K562 (cell line): ENCODE measurements around the gene GAPDHS. TPM values are rescaled to one million over a fixed set of nuclear protein-coding genes. Genes with fewer than 3 reads are reported as not detected.

ENCODE experiments used
- ATAC-seq: fragments of 200-7000 bp; cut with Tn5 transposase; 3 replicates; pipeline ENCODE4 v1.9.1; 2020; ENCODE audit warnings: moderate library complexity
- BruUV-seq: library from RNA; stranded (reverse); fragments of 400-500 nt; replicated peaks from 2 replicates; lab custom pipeline; 2021; lab: Mats Ljungman, UMichigan
- CTCF ChIA-PET: fragments of 300-600 bp; formaldehyde crosslinking; extraction: SDS; loops from one replicate; lab custom pipeline; 2021; ENCODE audit warnings: low intra/inter-chr PET ratio; lab: Yijun Ruan, JAX
- POLR2A ChIA-PET: fragments of 300-600, 350-650 bp; sonication (Branson Sonifier 250); formaldehyde crosslinking; extraction: SDS; loops from one replicate; lab custom pipeline; 2021; ENCODE audit warnings: antibody characterized with exemption, inconsistent platforms; lab: Yijun Ruan, JAX
- DNase-seq, 4 experiments: peaks; one replicate each; pipeline versions ENCODE4 v3.0.0 to v3.0.0-alpha.2; 2011 to 2018; ENCODE audit warnings: low spot score in 3 of 4, mixed read lengths in 3 of 4; ENCODE audit errors: extremely low read depth in 1 of 4
- FAIRE-seq: peaks from 2 replicates; lab custom pipeline; 2011; peaks lifted over from hg19 to GRCh38; lab: Jason Lieb, UNC
- H2AFZ ChIP-seq: 2 replicates; pipeline ENCODE4 v1.6.0; 2011; ENCODE audit warnings: low read depth, low read length, control low read depth, inconsistent platforms
- H3K27ac ChIP-seq: fragments of 200-600 bp; 3 replicates; pipeline ENCODE4 v1.8.0; 2011; ENCODE audit warnings: low read depth, mild to moderate bottlenecking, control low read depth, inconsistent platforms, low read length, moderate library complexity, mixed read lengths; ENCODE audit errors: extremely low read depth
- H3K27me3 ChIP-seq, 2 experiments: fragments of 300-600 bp in 1 of 2; 2 replicates in 1 of 2; 3 replicates in 1 of 2; pipeline versions ENCODE4 v1.6.0 to v1.8.0; 2011; ENCODE audit warnings: inconsistent platforms in 2 of 2, low read length in 2 of 2, mild to moderate bottlenecking in 1 of 2, mixed read lengths in 1 of 2, moderate library complexity in 1 of 2; ENCODE audit not compliant: control insufficient read depth in 2 of 2, insufficient read depth in 2 of 2
- H3K36me3 ChIP-seq: fragments of 300-600 bp; 3 replicates; pipeline ENCODE4 v1.8.0; 2011; ENCODE audit warnings: mild to moderate bottlenecking, low read length, inconsistent platforms; ENCODE audit not compliant: control insufficient read depth, insufficient read depth
- H3K4me1 ChIP-seq, 2 experiments: fragments of 200-600 bp in 1 of 2; replicated peaks in 1 of 2; 2 replicates in 1 of 2; 3 replicates in 1 of 2; pipeline versions ENCODE4 v1.5.1 to v1.8.0; 2011; ENCODE audit warnings: inconsistent platforms in 2 of 2, low read length in 2 of 2, mild to moderate bottlenecking in 1 of 2, mixed read lengths in 1 of 2, moderate library complexity in 1 of 2; ENCODE audit not compliant: control insufficient read depth in 2 of 2, insufficient read depth in 2 of 2
- H3K4me2 ChIP-seq: 2 replicates; pipeline ENCODE4 v1.6.1; 2011; ENCODE audit warnings: low read length, control low read depth, inconsistent platforms, mixed read lengths; ENCODE audit not compliant: insufficient read depth
- H3K4me3 ChIP-seq: fragments of 200-600 bp; sonication (generic), shearing (Covaris generic); 2 replicates; pipeline ENCODE4 v1.5.1; 2016; ENCODE audit warnings: control low read depth, inconsistent platforms
- H3K79me2 ChIP-seq: fragments of 200-600 bp; 3 replicates; pipeline ENCODE4 v1.8.0; 2011; ENCODE audit warnings: low read length, inconsistent platforms; ENCODE audit not compliant: control insufficient read depth, insufficient read depth
- H3K9ac ChIP-seq, 2 experiments: 2 replicates each; pipeline versions ENCODE4 v1.6.0 to v1.6.1; 2011; ENCODE audit warnings: low read depth in 2 of 2, low read length in 2 of 2, control low read depth in 1 of 2, inconsistent platforms in 1 of 2, mild to moderate bottlenecking in 1 of 2, mixed read lengths in 1 of 2; ENCODE audit not compliant: insufficient read depth in 1 of 2
- H3K9me1 ChIP-seq: one replicate; pipeline ENCODE4 v1.6.0; 2011; ENCODE audit warnings: inconsistent platforms, mild to moderate bottlenecking, low read length, moderate library complexity; ENCODE audit not compliant: control insufficient read depth, insufficient read depth
- H3K9me3 ChIP-seq: replicated peaks from 2 replicates; pipeline ENCODE4 v1.5.1; 2011; ENCODE audit warnings: low read depth, low read length, inconsistent platforms; ENCODE audit not compliant: control insufficient read depth, insufficient read depth
- H4K20me1 ChIP-seq: replicated peaks from 2 replicates; pipeline ENCODE4 v1.6.1; 2011; ENCODE audit warnings: low read length, inconsistent platforms, mixed read lengths; ENCODE audit not compliant: control insufficient read depth, insufficient read depth
- GABPA ChIP-seq: fragments of 200-800 bp; sonication (Bioruptor generic); conservative IDR thresholded peaks from 2 replicates; pipeline ENCODE4 v1.6.1; 2016; ENCODE audit warnings: low read depth, missing genetic modification characterization, missing compliant biosample characterization
- HDAC1 ChIP-seq, 2 experiments: fragments of 450-650 bp; IDR thresholded peaks; 2 replicates each; pipeline ENCODE4 v1.6.1; 2016 to 2017; ENCODE audit warnings: inconsistent platforms in 1 of 2, mild to moderate bottlenecking in 1 of 2, moderate library complexity in 1 of 2
- HDGF ChIP-seq: fragments of 450-650 bp; IDR thresholded peaks from 2 replicates; pipeline ENCODE4 v1.6.1; 2016
- HNRNPLL ChIP-seq: fragments of 200-400 bp; formaldehyde crosslinking; IDR thresholded peaks from 2 replicates; pipeline ENCODE4 v1.6.1; 2017; ENCODE audit warnings: low read length, low read depth, mild to moderate bottlenecking; ENCODE audit not compliant: poor library complexity, severe bottlenecking
- HSF4 ChIP-seq: fragments of 250-450 bp; sonication (Bioruptor Pico); IDR thresholded peaks from 2 replicates; pipeline ENCODE4 v2.1.2; 2022; ENCODE audit warnings: mild to moderate bottlenecking, moderate library complexity, borderline replicate concordance
- KDM2B ChIP-seq: fragments of 250-450 bp; sonication (Bioruptor Pico); IDR thresholded peaks from 2 replicates; pipeline ENCODE4 v1.8.0; 2021; ENCODE audit warnings: mild to moderate bottlenecking, moderate library complexity
- MXI1 ChIP-seq: IDR thresholded peaks from 2 replicates; pipeline ENCODE4 v1.6.1; 2011; ENCODE audit warnings: low read depth, mild to moderate bottlenecking, improper control_type of control experiment, low read length
- NCOA1 ChIP-seq: fragments of 450-650 bp; IDR thresholded peaks from 2 replicates; pipeline ENCODE4 v1.6.1; 2016; ENCODE audit warnings: low read depth
- NFYB ChIP-seq: IDR thresholded peaks from 2 replicates; pipeline ENCODE4 v1.6.1; 2011; ENCODE audit warnings: mild to moderate bottlenecking, moderate library complexity; ENCODE audit not compliant: insufficient read length; ENCODE audit errors: extremely low read depth
- RAD21 ChIP-seq, 2 experiments: fragments of 250-450 bp in 1 of 2; fragments of 450-650 bp in 1 of 2; sonication (Bioruptor Pico) in 1 of 2; formaldehyde crosslinking in 1 of 2; IDR thresholded peaks in 1 of 2; conservative IDR thresholded peaks in 1 of 2; 2 replicates each; pipeline versions ENCODE4 v1.4.0 to v1.8.0; 2020 to 2022; ENCODE audit warnings: mild to moderate bottlenecking in 2 of 2, moderate library complexity in 1 of 2
- SMARCB1 ChIP-seq: IDR thresholded peaks from 2 replicates; pipeline ENCODE4 v1.6.1; 2011; ENCODE audit warnings: improper control_type of control experiment, low read depth; ENCODE audit not compliant: insufficient read length
- SMC3 ChIP-seq: conservative IDR thresholded peaks from 2 replicates; pipeline ENCODE4 v1.6.1; 2011; ENCODE audit warnings: low read depth, low read length, improper control_type of control experiment; ENCODE audit not compliant: insufficient read depth
- WGBS: fragments of 100-300 bp; shearing (Covaris generic); methylation state at CpG from one replicate; pipeline ENCODE4 v1.1.6; 2016; ENCODE audit warnings: low coverage, mixed read lengths; ENCODE audit not compliant: insufficient coverage; ENCODE audit errors: missing lambda C conversion rate; 5-methylcytosine and 5-hydroxymethylcytosine counted together
- in situ Hi-C: fragments of 300-500 bp; cut with MboI; formaldehyde crosslinking; loops from 4 replicates; pipeline ENCODE4 v1.15.0; 2018; ENCODE audit warnings: inconsistent platforms, mixed read lengths
- intact Hi-C: fragments of 100-400 bp; cut with micrococcal nuclease; formaldehyde crosslinking; loops from 2 replicates; pipeline ENCODE4 v1.14.2; 2022
- polyA plus RNA-seq, 8 experiments: library from polyadenylated mRNA; depleted of rRNA in 4 of 8; stranded (reverse) in 5 of 8; unstranded in 3 of 8; fragments of >200 nt; fragmentation: Nextera tagmentation in 2 of 8; fragmentation: Illumina TruSeq in 1 of 8; extraction: Ambion mirVana in 2 of 8; extraction: Trizol in 1 of 8; gene quantifications; 2 replicates each; pipeline versions ENCODE4 v1.2.1 to v1.2.3, GENCODE V29; 2011 to 2014; ENCODE audit warnings: inconsistent platforms in 1 of 8, missing spikeins in 1 of 8
- total RNA-seq, 7 experiments: library from RNA; depleted of rRNA in 6 of 7; stranded (reverse); fragments of >200 nt in 6 of 7; fragmentation: Illumina TruSeq in 2 of 7; extraction: Trizol in 2 of 7; gene quantifications; 2 replicates each; pipeline versions ENCODE4 v1.2.1 to v1.2.3, GENCODE V29; 2011 to 2021; ENCODE audit warnings: low replicate concordance in 1 of 7
- TF ChIP-seq, protein P1 (sequence below): fragments of 250-450 bp; sonication (Bioruptor Pico); IDR thresholded peaks from 2 replicates; pipeline ENCODE4 v1.8.0; 2021; ENCODE audit warnings: moderate library complexity, mild to moderate bottlenecking, inconsistent platforms
- TF ChIP-seq, protein P2 (sequence below): fragments of 450-650 bp; formaldehyde crosslinking; IDR thresholded peaks from 2 replicates; pipeline ENCODE4 v1.4.0; 2020; ENCODE audit warnings: mild to moderate bottlenecking, moderate library complexity
- TF ChIP-seq, protein P3 (sequence below): IDR thresholded peaks from 2 replicates; pipeline ENCODE4 v1.6.1; 2011; ENCODE audit warnings: borderline replicate concordance, low read depth, mild to moderate bottlenecking, moderate library complexity, low read length; ENCODE audit not compliant: insufficient read depth, poor library complexity, severe bottlenecking

GAPDHS gene
- total and polyA plus RNA-seq, 9 of the 15 experiments (the other 6 are each of a cell fraction or from before 2014, with no cell fraction given), result 0.08 to 0.12 TPM; not detected in 7

GRCh38 chr19:35521124-35521743 is 12.0 kb upstream of the GAPDHS start:
- ATAC-seq (no peak), FAIRE-seq (no peak)
- Histone ChIP-seq H3K79me2 (no peaks in the 10 kb centered on the region), H3K27me3 (peaks cover 30 to 69% of the 10 kb centered on the region in 2 experiments), H3K9ac (no peak overlapping the region), H4K20me1 (peaks cover 4% of the 10 kb centered on the region; the same call in 1 of the 2 replicates), H2AFZ (no peak overlapping the region), H3K4me1 (no peaks in the 10 kb centered on the region), H3K27ac (no peak overlapping the region), H3K9me1 (no peaks in the 10 kb centered on the region)
- intact Hi-C loops, result no loop called here
- 8% methylated on average over 16 of the region's 16 CpGs for WGBS
- ChIA-PET CTCF (no interaction called here), POLR2A (no interaction called here)
- BruUV-seq, result no TSS peak
- TF ChIP-seq SMARCB1, result no peak
- TF ChIP-seq, protein P1, sequence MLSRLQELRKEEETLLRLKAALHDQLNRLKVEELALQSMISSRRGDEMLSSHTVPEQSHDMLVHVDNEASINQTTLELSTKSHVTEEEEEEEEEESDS (CRISPR knock-in tag), result no peak
- TF ChIP-seq, protein P2, sequence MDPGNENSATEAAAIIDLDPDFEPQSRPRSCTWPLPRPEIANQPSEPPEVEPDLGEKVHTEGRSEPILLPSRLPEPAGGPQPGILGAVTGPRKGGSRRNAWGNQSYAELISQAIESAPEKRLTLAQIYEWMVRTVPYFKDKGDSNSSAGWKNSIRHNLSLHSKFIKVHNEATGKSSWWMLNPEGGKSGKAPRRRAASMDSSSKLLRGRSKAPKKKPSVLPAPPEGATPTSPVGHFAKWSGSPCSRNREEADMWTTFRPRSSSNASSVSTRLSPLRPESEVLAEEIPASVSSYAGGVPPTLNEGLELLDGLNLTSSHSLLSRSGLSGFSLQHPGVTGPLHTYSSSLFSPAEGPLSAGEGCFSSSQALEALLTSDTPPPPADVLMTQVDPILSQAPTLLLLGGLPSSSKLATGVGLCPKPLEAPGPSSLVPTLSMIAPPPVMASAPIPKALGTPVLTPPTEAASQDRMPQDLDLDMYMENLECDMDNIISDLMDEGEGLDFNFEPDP (CRISPR knock-in tag), result no peak
- no peak for TF ChIP-seq SMC3
- no peak for TF ChIP-seq HDGF
- no peak for TF ChIP-seq RAD21 (CRISPR knock-in tag; conservative IDR thresholded peaks at IDR 0.05 in 1 of 2, IDR thresholded peaks at IDR 0.05 in 1 of 2)
- no peak for TF ChIP-seq KDM2B (CRISPR knock-in tag)
- TF ChIP-seq GABPA (tag), result no peak
- no peak for TF ChIP-seq HDAC1 (IDR thresholded peaks at IDR 0.05)
- TF ChIP-seq HSF4, result no peak
- TF ChIP-seq, protein P3, sequence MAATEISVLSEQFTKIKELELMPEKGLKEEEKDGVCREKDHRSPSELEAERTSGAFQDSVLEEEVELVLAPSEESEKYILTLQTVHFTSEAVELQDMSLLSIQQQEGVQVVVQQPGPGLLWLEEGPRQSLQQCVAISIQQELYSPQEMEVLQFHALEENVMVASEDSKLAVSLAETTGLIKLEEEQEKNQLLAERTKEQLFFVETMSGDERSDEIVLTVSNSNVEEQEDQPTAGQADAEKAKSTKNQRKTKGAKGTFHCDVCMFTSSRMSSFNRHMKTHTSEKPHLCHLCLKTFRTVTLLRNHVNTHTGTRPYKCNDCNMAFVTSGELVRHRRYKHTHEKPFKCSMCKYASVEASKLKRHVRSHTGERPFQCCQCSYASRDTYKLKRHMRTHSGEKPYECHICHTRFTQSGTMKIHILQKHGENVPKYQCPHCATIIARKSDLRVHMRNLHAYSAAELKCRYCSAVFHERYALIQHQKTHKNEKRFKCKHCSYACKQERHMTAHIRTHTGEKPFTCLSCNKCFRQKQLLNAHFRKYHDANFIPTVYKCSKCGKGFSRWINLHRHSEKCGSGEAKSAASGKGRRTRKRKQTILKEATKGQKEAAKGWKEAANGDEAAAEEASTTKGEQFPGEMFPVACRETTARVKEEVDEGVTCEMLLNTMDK, result no peak
- no peak for TF ChIP-seq MXI1
- TF ChIP-seq NFYB, result no peak
- no peak for TF ChIP-seq HNRNPLL
- no peak for TF ChIP-seq NCOA1
- TF ChIP-seq, all 486 proteins: peak for 0
- in situ Hi-C loops, result no loop called here
- Histone ChIP-seq H3K9me3 (no peaks in the 10 kb centered on the region), H3K36me3 (no peaks in the 10 kb centered on the region), H3K4me2 (no peak overlapping the region), H3K4me3 (no peak overlapping the region)
- no peak for DNase-seq
